Measurements from ENCODE around the gene CBLC.

- TF ChIP-seq POLR2AphosphoS5 (IDR thresholded peaks at IDR 0.05; ENCODE audit: borderline replicate concordance, low read depth, low read length) = no peak
- no peak for TF ChIP-seq EZH2 (IDR thresholded peaks at IDR 0.05)
- no peak for TF ChIP-seq FOXP2 (optimal IDR thresholded peaks at IDR 0.05; ENCODE audit: control extremely low read depth, extremely low read length, insufficient read depth)
Measured at GRCh38 chr19:44785271-44785670, 7.6 kb downstream of the CBLC start.

Data from SK-N-MC (cell line).